GM12878 (cell line): ENCODE data around the gene AGAP1. TPM values are rescaled to one million over a fixed set of nuclear protein-coding genes. Genes with fewer than 3 reads are reported as not detected.

ENCODE experiments used
- ATAC-seq: fragments of 200-7000 bp; cut with Tn5 transposase; 3 replicates; pipeline ENCODE4 v1.9.1; 2020; ENCODE audit warnings: mild to moderate bottlenecking, moderate library complexity
- BruUV-seq: library from RNA; stranded (reverse); fragments of 400-500 nt; replicated peaks from 2 replicates; lab custom pipeline; 2021; lab: Mats Ljungman, UMichigan
- CTCF ChIA-PET: fragments of 300-600 bp; sonication (Branson Sonifier 250); formaldehyde crosslinking; extraction: SDS; loops from one replicate; lab custom pipeline; 2021; ENCODE audit warnings: inconsistent platforms; lab: Yijun Ruan, JAX
- POLR2A ChIA-PET: fragments of 350-600 bp; formaldehyde crosslinking; extraction: SDS; loops from one replicate; lab custom pipeline; 2021; ENCODE audit warnings: inconsistent platforms; lab: Charles Lee
- RAD21 ChIA-PET: fragments of 300-600 bp; sonication (Branson Sonifier 250); formaldehyde crosslinking; loops from one replicate; lab custom pipeline; 2023; ENCODE audit warnings: antibody characterized with exemption; ENCODE audit not compliant: unreplicated experiment; lab: Charles Lee
- SMC1A ChIA-PET: fragments of 300-600 bp; sonication (Branson Sonifier 250); formaldehyde crosslinking; loops from one replicate; lab custom pipeline; 2023; ENCODE audit not compliant: unreplicated experiment, uncharacterized antibody; lab: Charles Lee
- DNase-seq: peaks from one replicate; pipeline ENCODE4 v3.0.0-alpha.2; 2011; ENCODE audit warnings: low read depth, low spot score
- FAIRE-seq: peaks from 3 replicates; lab custom pipeline; 2011; peaks lifted over from hg19 to GRCh38; lab: Jason Lieb, UNC
- H2AFZ ChIP-seq: 2 replicates; pipeline ENCODE4 v1.6.0; 2011; ENCODE audit warnings: low read depth, low read length, control low read depth; ENCODE audit not compliant: control insufficient read depth
- H3K27ac ChIP-seq: 2 replicates; pipeline ENCODE4 v1.5.1; 2011; ENCODE audit warnings: control low read depth; ENCODE audit not compliant: control insufficient read depth, insufficient read depth
- H3K27me3 ChIP-seq, 2 experiments: replicated peaks in 1 of 2; 2 replicates each; pipeline versions ENCODE4 v1.6.0 to v1.6.1; 2011; ENCODE audit warnings: low read length in 1 of 2; ENCODE audit not compliant: control insufficient read depth in 2 of 2, insufficient read depth in 2 of 2
- H3K36me3 ChIP-seq, 2 experiments: 2 replicates each; pipeline ENCODE4 v1.5.1; 2011; ENCODE audit warnings: low read length in 1 of 2; ENCODE audit not compliant: control insufficient read depth in 2 of 2, insufficient read depth in 2 of 2
- H3K4me1 ChIP-seq: 2 replicates; pipeline ENCODE4 v1.6.1; 2011; ENCODE audit warnings: mild to moderate bottlenecking, low read length, moderate library complexity, mixed read lengths; ENCODE audit not compliant: control insufficient read depth, insufficient read depth
- H3K4me2 ChIP-seq: 2 replicates; pipeline ENCODE4 v1.6.0; 2011; ENCODE audit warnings: control low read depth; ENCODE audit not compliant: control insufficient read depth, insufficient read depth
- H3K4me3 ChIP-seq: fragments of 200-600 bp; sonication (generic); 2 replicates; pipeline ENCODE4 v1.5.1; 2016
- H3K79me2 ChIP-seq: 2 replicates; pipeline ENCODE4 v1.6.0; 2011; ENCODE audit warnings: low read length; ENCODE audit not compliant: control insufficient read depth, insufficient read depth
- H3K9ac ChIP-seq: 2 replicates; pipeline ENCODE4 v1.8.0; 2011; ENCODE audit warnings: low read length, control low read depth, mixed read lengths; ENCODE audit not compliant: control insufficient read depth, insufficient read depth
- H3K9me3 ChIP-seq: replicated peaks from 3 replicates; pipeline ENCODE4 v1.5.1; 2011; ENCODE audit warnings: mild to moderate bottlenecking, low read length; ENCODE audit not compliant: control insufficient read depth, insufficient read depth
- H4K20me1 ChIP-seq: 2 replicates; pipeline ENCODE4 v1.6.0; 2011; ENCODE audit not compliant: control insufficient read depth, insufficient read depth
- BMI1 ChIP-seq: fragments of 450-650 bp; IDR thresholded peaks from 2 replicates; pipeline ENCODE4 v1.6.1; 2016; ENCODE audit warnings: mild to moderate bottlenecking, moderate library complexity, borderline replicate concordance
- E4F1 ChIP-seq: fragments of 450-650 bp; IDR thresholded peaks from 2 replicates; pipeline ENCODE4 v1.6.1; 2018; ENCODE audit warnings: borderline replicate concordance, mild to moderate bottlenecking; ENCODE audit not compliant: partially characterized antibody
- EED ChIP-seq: sonication (generic); IDR thresholded peaks from 2 replicates; pipeline ENCODE4 v1.6.1; 2016; ENCODE audit warnings: antibody characterized with exemption, low read depth
- EP300 ChIP-seq, 2 experiments: fragments of 150-350 bp in 1 of 2; IDR thresholded peaks; 2 replicates each; pipeline ENCODE4 v1.6.1; 2011 to 2012; ENCODE audit warnings: low read depth in 2 of 2, low read length in 2 of 2, borderline replicate concordance in 1 of 2, improper control_type of control experiment in 1 of 2, inconsistent platforms in 1 of 2; ENCODE audit not compliant: control insufficient read depth in 1 of 2
- FOXK2 ChIP-seq: fragments of 450-650 bp; IDR thresholded peaks from 2 replicates; pipeline ENCODE4 v1.6.1; 2017; ENCODE audit warnings: mild to moderate bottlenecking, moderate library complexity
- HDGF ChIP-seq: fragments of 450-650 bp; IDR thresholded peaks from 2 replicates; pipeline ENCODE4 v1.6.1; 2016; ENCODE audit warnings: antibody characterized with exemption
- MTA3 ChIP-seq: IDR thresholded peaks from 2 replicates; pipeline ENCODE4 v1.6.1; 2012; ENCODE audit warnings: low read length, inconsistent platforms, borderline replicate concordance
- MYC ChIP-seq: IDR thresholded peaks from 2 replicates; pipeline ENCODE4 v1.6.1; 2011; ENCODE audit warnings: mild to moderate bottlenecking, low read length, moderate library complexity, inconsistent platforms; ENCODE audit not compliant: insufficient read depth, insufficient replicate concordance, insufficient read length, severe bottlenecking
- NFYB ChIP-seq: IDR thresholded peaks from 2 replicates; pipeline ENCODE4 v1.6.1; 2011; ENCODE audit warnings: low read depth, mild to moderate bottlenecking, low read length, improper control_type of control experiment, moderate library complexity; ENCODE audit not compliant: insufficient read depth
- POLR2A ChIP-seq: IDR thresholded peaks from 2 replicates; pipeline ENCODE4 v1.6.1; 2011; ENCODE audit warnings: low read depth, mild to moderate bottlenecking, low read length
- SIN3A ChIP-seq: IDR thresholded peaks from 2 replicates; pipeline ENCODE4 v1.6.1; 2012; ENCODE audit warnings: low read depth, low read length, improper control_type of control experiment
- SKIL ChIP-seq: fragments of 450-650 bp; IDR thresholded peaks from 2 replicates; pipeline ENCODE4 v1.6.1; 2017; ENCODE audit warnings: mild to moderate bottlenecking, low read depth, inconsistent platforms; ENCODE audit not compliant: poor library complexity, severe bottlenecking
- SMAD1 ChIP-seq: fragments of 450-650 bp; IDR thresholded peaks from 2 replicates; pipeline ENCODE4 v1.6.1; 2018; ENCODE audit warnings: mild to moderate bottlenecking, low read depth; ENCODE audit not compliant: partially characterized antibody
- ZNF207 ChIP-seq: fragments of 450-650 bp; IDR thresholded peaks from 2 replicates; pipeline ENCODE4 v1.6.1; 2014; ENCODE audit warnings: antibody characterized with exemption, mild to moderate bottlenecking, borderline replicate concordance
- ZNF217 ChIP-seq: fragments of 450-650 bp; IDR thresholded peaks from 2 replicates; pipeline ENCODE4 v1.6.1; 2017; ENCODE audit warnings: antibody characterized with exemption, mild to moderate bottlenecking
- WGBS: methylation state at CpG from one replicate; pipeline ENCODE4 v1.1.6; 2016; ENCODE audit warnings: low lambda C conversion rate; ENCODE audit not compliant: insufficient replicate concordance, insufficient coverage; ENCODE audit errors: missing lambda C conversion rate; 5-methylcytosine and 5-hydroxymethylcytosine counted together
- in situ Hi-C: fragments of 300-500 bp; cut with MboI; formaldehyde crosslinking; loops from 9 replicates; pipeline ENCODE4 v1.14.3; 2018; ENCODE audit warnings: mixed read lengths
- intact Hi-C: fragments of 100-400 bp; cut with micrococcal nuclease; formaldehyde crosslinking; loops from one replicate; pipeline ENCODE4 v1.14.2; 2022; ENCODE audit not compliant: unreplicated experiment
- polyA plus RNA-seq, 11 experiments: library from polyadenylated mRNA; depleted of rRNA in 4 of 11; unstranded in 6 of 11; stranded (reverse) in 5 of 11; fragments of >200 nt; fragmentation: Nextera tagmentation in 4 of 11; fragmentation: Illumina TruSeq in 1 of 11; extraction: Ambion mirVana in 4 of 11; extraction: Trizol in 1 of 11; gene quantifications; 1 replicate in 1 of 11; 2 replicates in 10 of 11; pipeline versions ENCODE4 v1.2.1 to v1.2.3, GENCODE V29; 2011 to 2016; ENCODE audit warnings: inconsistent platforms in 2 of 11, missing spikeins in 2 of 11, low read depth in 1 of 11
- total RNA-seq, 4 experiments: library from RNA; depleted of rRNA in 3 of 4; stranded (reverse); fragments of >200 nt in 3 of 4; fragmentation: Illumina TruSeq in 1 of 4; extraction: Trizol in 1 of 4; gene quantifications; 2 replicates each; pipeline versions ENCODE4 v1.2.1 to v1.2.3, GENCODE V29; 2013 to 2021
- TF ChIP-seq, protein P1 (sequence below): IDR thresholded peaks from 2 replicates; pipeline ENCODE4 v1.6.1; 2011; ENCODE audit warnings: low read depth, low read length, improper control_type of control experiment, borderline replicate concordance

AGAP1 gene
- total and polyA plus RNA-seq, 10 of the 15 experiments (the other 5 are each of a cell fraction or from before 2014, with no cell fraction given): 0.05 to 0.15 (median 0.06) TPM; not detected in 7

DNA sequence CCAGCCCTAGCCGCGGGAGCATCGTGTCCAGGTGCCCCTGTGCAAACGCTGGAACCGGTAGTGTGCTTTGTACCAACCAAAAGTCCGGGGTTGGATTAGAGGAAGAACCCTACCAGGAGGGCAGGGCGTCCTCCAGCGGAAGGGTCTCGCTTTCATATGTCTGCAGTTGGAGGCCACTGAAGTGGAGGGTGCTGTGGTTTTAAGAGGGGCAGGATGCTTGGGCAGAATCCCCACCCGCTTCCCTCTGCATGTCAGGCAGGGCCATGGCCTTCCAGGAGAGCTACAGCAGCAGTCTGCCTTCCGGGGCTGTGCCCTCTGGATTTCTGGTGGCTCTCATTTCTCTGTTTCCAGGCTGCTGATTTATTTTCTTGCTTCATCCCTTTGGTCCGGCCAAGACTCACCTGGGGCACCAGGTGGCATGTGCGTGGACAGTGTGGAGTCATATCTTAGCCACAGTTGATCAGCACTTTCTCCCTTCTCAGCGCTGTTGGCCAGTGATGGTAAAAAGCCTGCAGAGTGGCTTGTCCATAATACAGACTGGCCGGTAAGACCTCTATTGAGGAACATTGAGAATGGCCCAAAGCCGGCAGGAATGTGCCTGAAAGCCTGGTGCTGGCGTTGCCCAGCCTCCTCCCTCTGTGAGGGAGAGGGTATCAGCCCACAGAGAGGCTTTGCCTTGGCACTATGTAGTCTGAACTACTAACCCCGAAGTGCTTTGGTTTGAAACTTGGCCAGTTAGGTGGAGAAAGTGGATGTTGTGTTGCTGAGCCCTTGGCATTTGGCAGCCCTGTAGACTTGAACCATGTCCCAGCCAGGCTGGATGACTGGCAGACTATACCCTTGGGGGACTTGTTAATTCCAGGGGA, 1.8 kb downstream of the AGAP1 start:
- Histone ChIP-seq H3K4me1 (no peaks in the 10 kb centered on the region), H3K4me2 (no peak overlapping the region), H3K27me3 (peaks cover 4 to 17% of the 10 kb centered on the region in 2 experiments), H3K9me3 (no peaks in the 10 kb centered on the region), H2AFZ (no peak overlapping the region), H3K27ac (no peak overlapping the region), H3K79me2 (no peaks in the 10 kb centered on the region), H4K20me1 (0 out of 2 replicates have a peak, but pooled peaks cover 4% of the 10 kb centered on the region), H3K4me3 (no peak overlapping the region), H3K9ac (no peak overlapping the region), H3K36me3 (no peaks in the 10 kb centered on the region)
- DNase-seq: no peak
- ATAC-seq: no peak
- no peak for FAIRE-seq
- BruUV-seq: no TSS peak
- POLR2A ChIA-PET: no interaction called here
- 13% methylated on average over 18 of the region's 18 CpGs for WGBS
- CTCF ChIA-PET: no interaction called here
- in situ Hi-C loops: no loop called here
- SMC1A ChIA-PET: no interaction called here
- RAD21 ChIA-PET: no interaction called here
- intact Hi-C loops: no loop called here
- TF ChIP-seq MYC (no peak), BMI1 (no peak), NFYB (no peak), POLR2A (no peak), ZNF207 (no peak), EP300 (IDR thresholded peaks at IDR 0.05; ENCODE audit: borderline replicate concordance in 1 of 2, control insufficient read depth in 1 of 2, low read depth in 2 of 2, low read length in 2 of 2) (no peak), FOXK2 (no peak), SIN3A (no peak), SMAD1 (no peak), EED (no peak), ZNF217 (no peak), E4F1 (no peak), HDGF (no peak), MTA3 (no peak), SKIL (no peak)
- TF ChIP-seq, protein P1, sequence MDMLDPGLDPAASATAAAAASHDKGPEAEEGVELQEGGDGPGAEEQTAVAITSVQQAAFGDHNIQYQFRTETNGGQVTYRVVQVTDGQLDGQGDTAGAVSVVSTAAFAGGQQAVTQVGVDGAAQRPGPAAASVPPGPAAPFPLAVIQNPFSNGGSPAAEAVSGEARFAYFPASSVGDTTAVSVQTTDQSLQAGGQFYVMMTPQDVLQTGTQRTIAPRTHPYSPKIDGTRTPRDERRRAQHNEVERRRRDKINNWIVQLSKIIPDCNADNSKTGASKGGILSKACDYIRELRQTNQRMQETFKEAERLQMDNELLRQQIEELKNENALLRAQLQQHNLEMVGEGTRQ: no peak
